Measurements from ENCODE around the gene CACNA1D.

DNA sequence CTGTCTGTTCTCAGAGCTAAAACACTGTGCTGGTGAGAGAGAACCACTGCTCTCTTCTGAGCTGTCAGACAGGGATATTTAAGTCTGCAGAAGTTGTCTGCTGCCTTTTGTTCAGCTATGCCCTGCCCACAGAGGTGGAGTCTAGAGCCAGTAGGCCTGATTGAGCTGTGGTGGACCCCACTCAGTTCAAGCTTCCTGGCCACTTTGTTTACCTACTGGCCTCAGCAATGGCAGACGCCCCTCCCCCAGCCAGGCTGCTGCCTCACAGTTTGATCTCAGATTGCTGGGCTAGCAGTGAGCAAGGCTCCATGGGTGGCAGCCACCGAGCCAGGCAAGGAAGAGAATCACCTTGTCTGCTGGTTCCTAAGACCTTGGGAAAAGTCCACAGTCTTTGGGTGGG is 21.0 kb upstream of the CACNA1D start:
- TF ChIP-seq, protein P1, sequence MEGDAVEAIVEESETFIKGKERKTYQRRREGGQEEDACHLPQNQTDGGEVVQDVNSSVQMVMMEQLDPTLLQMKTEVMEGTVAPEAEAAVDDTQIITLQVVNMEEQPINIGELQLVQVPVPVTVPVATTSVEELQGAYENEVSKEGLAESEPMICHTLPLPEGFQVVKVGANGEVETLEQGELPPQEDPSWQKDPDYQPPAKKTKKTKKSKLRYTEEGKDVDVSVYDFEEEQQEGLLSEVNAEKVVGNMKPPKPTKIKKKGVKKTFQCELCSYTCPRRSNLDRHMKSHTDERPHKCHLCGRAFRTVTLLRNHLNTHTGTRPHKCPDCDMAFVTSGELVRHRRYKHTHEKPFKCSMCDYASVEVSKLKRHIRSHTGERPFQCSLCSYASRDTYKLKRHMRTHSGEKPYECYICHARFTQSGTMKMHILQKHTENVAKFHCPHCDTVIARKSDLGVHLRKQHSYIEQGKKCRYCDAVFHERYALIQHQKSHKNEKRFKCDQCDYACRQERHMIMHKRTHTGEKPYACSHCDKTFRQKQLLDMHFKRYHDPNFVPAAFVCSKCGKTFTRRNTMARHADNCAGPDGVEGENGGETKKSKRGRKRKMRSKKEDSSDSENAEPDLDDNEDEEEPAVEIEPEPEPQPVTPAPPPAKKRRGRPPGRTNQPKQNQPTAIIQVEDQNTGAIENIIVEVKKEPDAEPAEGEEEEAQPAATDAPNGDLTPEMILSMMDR (IDR thresholded peaks at IDR 0.05), result no peak
- no peak for TF ChIP-seq ZFX (IDR thresholded peaks at IDR 0.05; ENCODE audit: borderline replicate concordance)
